G401 (cell line): ENCODE results near the gene PRPF19. TPM values are rescaled to one million over a fixed set of nuclear protein-coding genes. Genes with fewer than 3 reads are reported as not detected.
"Not testable (repeated sequence)": the region's sequence is repeated elsewhere in the genome, so short reads cannot be mapped to it uniquely, and the experiment has no call there.

ENCODE experiments used
- DNase-seq: peaks from one replicate; pipeline ENCODE4 v3.0.0-alpha.2; 2015; ENCODE audit warnings: low spot score
- in situ Hi-C: cut with HindIII; loops from 2 replicates; pipeline ENCODE4 v1.10.0; 2016; ENCODE audit warnings: low sequenced_read_pairs, mixed read lengths
- total RNA-seq: library from RNA; depleted of rRNA; stranded (reverse); fragments of >200 nt; shearing (Covaris generic); gene quantifications from 2 replicates; pipeline ENCODE4 v1.2.3, GENCODE V29; 2014

PRPF19 gene
- total RNA-seq, 1 experiment from 2014 or later = 165 TPM

- DNase-seq = peak; percentile 59
- in situ Hi-C loops = no loop called here
These were observed 6.6 kb upstream of the PRPF19 start for GRCh38 chr11:60912851-60913528.

GRCh38 chr11:60912223-60912850, 6.0 kb upstream of the PRPF19 start:
- in situ Hi-C loops = no loop called here
- peak; percentile 67 for DNase-seq

- DNase-seq = no peak
- in situ Hi-C loops = no loop called here
These were observed 4.5 kb upstream of the PRPF19 start for GRCh38 chr11:60910711-60911380.

GRCh38 chr11:60910281-60910687, 3.9 kb upstream of the PRPF19 start:
- in situ Hi-C loops = no loop called here
- DNase-seq = no peak

GRCh38 chr11:60909680-60910280, 3.4 kb upstream of the PRPF19 start:
- DNase-seq, in situ Hi-C loops: not testable (repeated sequence)

GRCh38 chr11:60908803-60909202, 2.4 kb upstream of the PRPF19 start:
- in situ Hi-C loops = no loop called here
- no peak for DNase-seq

- peak; percentile 46 for DNase-seq
- in situ Hi-C loops = no loop called here
These were observed 753 bp downstream of the PRPF19 start for GRCh38 chr11:60905551-60906113.

- in situ Hi-C loops = no loop called here
- DNase-seq = no peak
These were observed 1.3 kb downstream of the PRPF19 start for GRCh38 chr11:60905047-60905446.

GRCh38 chr11:60902625-60903024, 3.8 kb downstream of the PRPF19 start:
- in situ Hi-C loops = no loop called here
- DNase-seq = no peak

- DNase-seq = no peak
- in situ Hi-C loops = no loop called here
These were observed 5.5 kb downstream of the PRPF19 start for GRCh38 chr11:60900673-60901404.

- in situ Hi-C loops = no loop called here
- DNase-seq = no peak
These were observed 6.4 kb downstream of the PRPF19 start for GRCh38 chr11:60899977-60900376.

- in situ Hi-C loops = no loop called here
- peak; percentile 73 for DNase-seq
These were observed 7.1 kb downstream of the PRPF19 start for GRCh38 chr11:60899046-60899936.

GRCh38 chr11:60897496-60897895, 8.9 kb downstream of the PRPF19 start:
- DNase-seq = no peak
- in situ Hi-C loops = no loop called here

- in situ Hi-C loops = no loop called here
- no peak for DNase-seq
These were observed 10.7 kb downstream of the PRPF19 start for GRCh38 chr11:60895687-60896086.

GRCh38 chr11:60891103-60891741, 15.2 kb downstream of the PRPF19 start:
- in situ Hi-C loops = no loop called here
- peak; percentile 41 for DNase-seq

- no peak for DNase-seq
- in situ Hi-C loops = no loop called here
These were observed 15.7 kb downstream of the PRPF19 start for GRCh38 chr11:60890696-60891095.

GRCh38 chr11:60889869-60890311, 16.5 kb downstream of the PRPF19 start:
- in situ Hi-C loops = no loop called here
- no peak for DNase-seq

GRCh38 chr11:60887556-60887955, 18.8 kb downstream of the PRPF19 start:
- DNase-seq = peak; percentile 77
- in situ Hi-C loops = no loop called here
